Activated CD8-positive, alpha-beta memory T cell treated with anti-CD3 and anti-CD28 coated beads, Interleukin-2, amount 10 ng/mL, durations not matched to agents 7 days and 5 days (primary cell): Measurements from ENCODE around the gene PRKCE. TPM values are rescaled to one million over a fixed set of nuclear protein-coding genes. Genes with fewer than 3 reads are reported as not detected.

Source experiments
- ATAC-seq: fragments of 150-1000 bp; cut with Tn5 transposase; one replicate; pipeline ENCODE4 v1.10.0; 2021; ENCODE audit warnings: moderate library complexity
- CTCF ChIA-PET: fragments of 350-600 bp; sonication (Branson Sonifier 250); formaldehyde crosslinking; loops from one replicate; lab custom pipeline; 2021; ENCODE audit warnings: antibody characterized with exemption; lab: Charles Lee
- DNase-seq: peaks from one replicate; pipeline ENCODE4 v3.0.0-alpha.2; 2020
- H3K27ac Mint-ChIP-seq: one replicate; pipeline ENCODE4 v1.8.0; 2021; ENCODE audit warnings: mild to moderate bottlenecking, mixed read lengths
- H3K27me3 Mint-ChIP-seq: one replicate; pipeline ENCODE4 v1.8.0; 2021; ENCODE audit warnings: mixed read lengths
- H3K36me3 Mint-ChIP-seq: one replicate; pipeline ENCODE4 v1.8.0; 2021; ENCODE audit warnings: mild to moderate bottlenecking, mixed read lengths
- H3K4me1 Mint-ChIP-seq: one replicate; pipeline ENCODE4 v1.8.0; 2021; ENCODE audit warnings: mixed read lengths
- H3K4me3 Mint-ChIP-seq: one replicate; pipeline ENCODE4 v1.8.0; 2021; ENCODE audit warnings: mild to moderate bottlenecking, moderate library complexity, mixed read lengths
- H3K9me3 Mint-ChIP-seq: one replicate; pipeline ENCODE4 v1.8.0; 2022; ENCODE audit warnings: low read depth, mixed read lengths
- total RNA-seq, 2 experiments: library from RNA; stranded (reverse); gene quantifications; one replicate each; pipeline ENCODE4 v1.2.3, GENCODE V29; 2021

The PRKCE gene
- total RNA-seq, 2 experiments from 2014 or later = 16.7 to 39.2 TPM

DNA sequence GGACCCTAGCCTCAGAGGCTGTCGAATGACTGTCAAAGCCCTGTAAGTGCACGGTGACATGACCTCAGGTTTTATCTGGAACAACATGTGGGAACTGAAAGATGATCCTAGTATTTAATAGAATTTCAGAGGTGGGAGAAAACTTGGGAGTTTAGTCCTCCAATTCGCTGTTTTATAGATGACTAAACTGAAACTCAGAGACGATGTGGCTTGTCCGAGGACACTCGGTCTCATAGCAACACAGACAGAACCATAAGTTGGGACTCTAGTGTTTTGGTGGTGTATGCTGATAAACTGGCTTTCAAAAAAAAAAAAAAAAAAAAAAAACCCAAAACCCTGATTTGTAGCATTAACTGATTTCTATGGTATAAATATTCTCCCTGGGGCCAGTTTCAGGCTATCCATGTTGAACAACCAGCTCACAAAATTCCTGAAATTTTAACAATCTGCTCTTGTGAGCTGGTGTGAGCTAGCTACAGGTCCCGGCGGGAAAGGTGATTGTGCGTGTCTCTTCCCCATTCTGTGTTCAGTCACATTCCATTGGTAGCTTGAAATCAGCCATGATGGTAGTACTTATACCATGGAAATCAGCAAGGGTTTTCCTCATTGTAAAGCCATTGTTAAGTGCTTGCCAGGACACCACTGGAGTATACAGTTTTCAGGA lies 450.2 kb downstream of the PRKCE start:
- peaks cover 48% of the 10 kb centered on the region for H3K36me3 Mint-ChIP-seq
- peaks cover 32% of the 10 kb centered on the region for H3K4me1 Mint-ChIP-seq
- no peak overlapping the region for H3K4me3 Mint-ChIP-seq
- CTCF ChIA-PET = no interaction called here
- DNase-seq = no peak
- no peak for ATAC-seq
- H3K27me3 Mint-ChIP-seq = no peaks in the 10 kb centered on the region
- peaks cover 12% of the 10 kb centered on the region for H3K9me3 Mint-ChIP-seq
- H3K27ac Mint-ChIP-seq = no peak overlapping the region

DNA sequence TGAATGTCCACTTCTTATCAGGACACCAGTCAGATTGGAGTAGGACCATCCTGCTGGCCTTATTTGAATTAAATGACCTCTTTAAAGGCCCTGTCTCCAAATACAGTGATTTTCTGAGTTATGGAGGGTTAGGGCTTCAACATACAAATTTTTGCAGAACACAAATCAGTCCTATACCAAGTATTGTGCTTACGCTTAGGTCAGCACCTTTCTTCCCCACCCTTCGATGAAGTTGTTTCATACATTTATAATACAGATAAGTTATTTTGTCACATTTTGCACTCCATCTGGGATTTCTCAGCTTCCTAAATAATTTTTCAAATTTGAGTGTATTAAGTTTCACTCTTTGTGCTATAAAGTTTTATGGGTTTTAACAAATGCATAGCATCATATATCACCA lies 455.2 kb downstream of the PRKCE start:
- DNase-seq (no peak), ATAC-seq (no peak)
- Mint-ChIP-seq H3K36me3 (peaks cover 50% of the 10 kb centered on the region), H3K4me1 (peaks cover 15% of the 10 kb centered on the region), H3K9me3 (peaks cover 12% of the 10 kb centered on the region), H3K27me3 (no peaks in the 10 kb centered on the region), H3K27ac (no peak overlapping the region), H3K4me3 (no peak overlapping the region)
- CTCF ChIA-PET = interaction anchor here (0.8 kb wide), 1 partner anchor 13 kb away, joined by 3 read pairs; no protein-coding TSS in a partner anchor

DNA sequence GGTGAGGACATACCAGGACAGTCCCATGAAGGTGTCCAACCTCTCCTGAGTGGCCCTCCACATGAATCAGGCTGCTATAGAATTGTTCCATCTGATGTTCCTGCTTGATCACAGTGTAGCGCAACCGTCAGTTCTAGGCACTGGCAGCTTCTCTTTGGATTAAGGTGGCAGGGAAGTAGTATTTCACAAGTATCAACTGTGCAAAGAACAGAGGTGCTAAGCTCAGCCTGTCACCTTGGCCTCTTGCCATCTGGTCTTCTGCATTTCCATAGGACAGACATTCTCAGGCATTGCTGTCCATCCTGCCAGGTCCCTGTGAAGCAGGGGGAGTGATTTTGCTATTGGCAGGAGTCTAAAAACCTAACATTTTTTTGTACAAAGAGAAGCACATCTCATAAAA lies 463.5 kb downstream of the PRKCE start:
- H3K4me1 Mint-ChIP-seq = peaks cover under 1% of the 10 kb centered on the region
- no peaks in the 10 kb centered on the region for H3K9me3 Mint-ChIP-seq
- no peak overlapping the region for H3K27ac Mint-ChIP-seq
- DNase-seq (no peak), ATAC-seq (no peak)
- H3K27me3 Mint-ChIP-seq = no peaks in the 10 kb centered on the region
- CTCF ChIA-PET = no interaction called here
- peaks cover 2% of the 10 kb centered on the region for H3K36me3 Mint-ChIP-seq
- no peak overlapping the region for H3K4me3 Mint-ChIP-seq

DNA sequence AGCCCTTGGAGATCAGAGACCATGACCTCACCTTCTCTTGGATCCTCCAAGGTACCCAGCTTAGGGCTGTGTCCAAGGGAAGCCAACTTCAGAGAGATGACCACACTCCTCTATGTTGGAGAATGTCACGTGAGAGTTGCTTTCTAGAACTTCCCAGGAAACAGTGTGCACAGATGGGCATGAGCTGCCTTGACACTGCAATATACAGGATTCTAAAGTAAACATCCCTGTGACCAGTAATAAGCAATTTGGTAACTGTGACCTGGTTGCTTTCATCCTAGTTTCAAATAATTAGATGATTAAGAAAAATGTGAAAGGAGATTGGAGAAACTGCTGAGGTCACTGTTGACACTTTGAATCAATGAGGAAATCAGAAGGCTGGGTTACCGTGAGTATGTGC lies 464.7 kb downstream of the PRKCE start:
- no peak for ATAC-seq
- DNase-seq = no peak
- Mint-ChIP-seq H3K36me3 (peaks cover 1% of the 10 kb centered on the region), H3K27ac (no peak overlapping the region), H3K27me3 (no peaks in the 10 kb centered on the region), H3K4me1 (peaks cover 10% of the 10 kb centered on the region), H3K4me3 (no peak overlapping the region), H3K9me3 (no peaks in the 10 kb centered on the region)
- CTCF ChIA-PET = no interaction called here

DNA sequence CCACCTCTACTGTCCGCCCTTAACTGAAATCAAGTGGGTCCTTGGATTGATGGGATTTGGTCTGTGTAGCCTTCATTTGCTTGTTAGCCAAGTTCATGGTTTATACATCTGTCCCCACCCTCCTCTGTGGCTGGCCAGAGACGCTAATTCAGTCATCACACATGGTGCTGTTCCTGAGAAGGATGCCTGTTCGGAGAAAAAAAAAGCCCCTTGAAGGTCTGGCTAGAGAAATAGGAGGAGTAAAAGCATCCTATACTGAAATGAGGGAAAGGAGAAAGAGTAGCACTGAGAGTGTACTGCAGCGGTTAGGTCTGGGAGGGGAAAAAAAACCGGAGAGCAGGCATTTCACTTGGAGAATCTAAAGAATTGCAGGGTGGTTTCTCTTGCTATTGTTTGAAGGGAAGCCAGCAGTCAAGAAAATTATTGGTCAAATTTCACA lies 465.1 kb downstream of the PRKCE start:
- H3K36me3 Mint-ChIP-seq = no peaks in the 10 kb centered on the region
- H3K27me3 Mint-ChIP-seq = no peaks in the 10 kb centered on the region
- no peak overlapping the region for H3K27ac Mint-ChIP-seq
- CTCF ChIA-PET = no interaction called here
- ATAC-seq (no peak), DNase-seq (no peak)
- peaks cover 10% of the 10 kb centered on the region for H3K4me1 Mint-ChIP-seq
- no peak overlapping the region for H3K4me3 Mint-ChIP-seq
- no peaks in the 10 kb centered on the region for H3K9me3 Mint-ChIP-seq

DNA sequence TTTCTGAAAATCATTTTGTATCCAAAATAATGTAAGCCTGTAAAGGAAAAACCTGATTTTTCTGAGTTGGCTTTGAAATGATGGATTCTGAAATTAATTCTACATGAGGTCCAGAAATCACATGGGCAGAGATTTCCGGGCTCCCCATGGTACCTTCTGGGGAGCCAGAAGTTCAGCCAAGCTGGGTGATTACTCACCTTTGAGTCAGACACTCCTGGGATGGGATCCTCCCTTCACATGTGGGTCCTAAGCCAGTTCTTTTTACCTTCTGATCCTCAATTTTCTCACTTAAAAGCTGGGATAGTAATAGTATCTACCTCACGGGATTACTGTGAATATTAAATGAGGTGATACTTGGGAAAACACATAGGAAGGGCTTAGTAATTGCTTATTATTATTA lies 465.9 kb downstream of the PRKCE start:
- H3K27ac Mint-ChIP-seq = no peak overlapping the region
- ATAC-seq (no peak), DNase-seq (no peak)
- H3K9me3 Mint-ChIP-seq = no peaks in the 10 kb centered on the region
- H3K4me3 Mint-ChIP-seq = no peak overlapping the region
- H3K27me3 Mint-ChIP-seq = no peaks in the 10 kb centered on the region
- CTCF ChIA-PET = no interaction called here
- no peaks in the 10 kb centered on the region for H3K36me3 Mint-ChIP-seq
- H3K4me1 Mint-ChIP-seq = peaks cover 10% of the 10 kb centered on the region

DNA sequence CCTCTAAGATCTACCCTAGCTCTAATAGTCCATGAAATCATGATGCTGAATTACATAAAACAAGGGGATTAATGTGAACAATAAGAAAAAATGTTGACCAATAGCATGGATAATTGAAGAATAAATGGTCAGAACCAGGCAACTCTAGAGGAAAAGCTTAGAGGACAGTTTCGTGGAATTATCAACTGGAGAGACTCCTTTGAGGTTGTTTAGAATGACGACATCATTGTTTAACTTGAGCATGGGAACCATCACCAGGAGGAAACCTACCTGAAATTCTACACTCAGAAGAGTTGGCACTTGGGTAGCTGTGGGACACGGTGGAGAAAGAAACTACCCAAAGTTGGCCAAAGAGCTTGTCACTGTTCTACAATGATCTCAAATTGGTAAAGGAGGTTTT lies 466.5 kb downstream of the PRKCE start:
- CTCF ChIA-PET = no interaction called here
- no peak overlapping the region for H3K4me3 Mint-ChIP-seq
- H3K9me3 Mint-ChIP-seq = no peaks in the 10 kb centered on the region

DNA sequence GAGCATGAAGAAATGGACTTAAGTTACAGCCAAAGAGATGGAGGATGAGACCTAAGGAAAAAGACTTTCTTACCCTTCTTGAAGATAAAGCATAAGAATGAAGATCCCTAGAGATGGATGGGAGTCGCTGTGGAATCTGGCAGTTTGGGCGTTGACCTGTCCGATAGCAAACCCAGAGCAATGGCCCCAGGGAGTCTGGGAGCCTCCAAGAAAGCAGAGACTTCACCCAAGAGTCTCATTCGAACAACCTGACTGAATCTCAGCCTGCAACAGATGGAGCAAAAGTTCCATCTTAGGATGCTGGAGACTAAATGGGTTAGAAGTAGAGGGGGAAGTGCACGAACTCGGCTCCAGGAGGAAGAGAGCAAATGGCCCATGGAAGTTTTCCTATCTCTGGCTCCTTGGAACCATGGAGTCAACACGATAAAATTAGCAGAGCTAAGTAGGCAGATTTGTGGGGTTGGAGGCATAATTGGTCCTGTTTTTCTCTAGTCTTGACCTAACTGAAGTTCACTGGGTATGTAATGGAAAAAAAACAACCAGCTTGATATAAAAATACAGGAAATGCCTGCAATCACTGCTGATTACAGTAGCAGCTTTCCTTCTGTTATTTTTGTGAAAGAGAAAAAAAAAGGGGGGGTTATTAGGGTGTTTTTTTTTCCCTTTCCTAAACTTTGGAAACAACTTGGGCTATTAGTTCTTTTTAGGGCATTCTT lies 467.3 kb downstream of the PRKCE start:
- H3K27me3 Mint-ChIP-seq = no peaks in the 10 kb centered on the region
- H3K4me3 Mint-ChIP-seq = no peak overlapping the region
- DNase-seq (no peak), ATAC-seq (no peak)
- H3K9me3 Mint-ChIP-seq = no peaks in the 10 kb centered on the region
- no peak overlapping the region for H3K27ac Mint-ChIP-seq
- H3K36me3 Mint-ChIP-seq = peaks cover 3% of the 10 kb centered on the region
- CTCF ChIA-PET = interaction anchor here (1.2 kb wide), 1 partner anchor 12 kb away, joined by 3 read pairs; no protein-coding TSS in a partner anchor
- peaks cover 14% of the 10 kb centered on the region for H3K4me1 Mint-ChIP-seq

More for the DNA sequence above, 466.5 kb downstream of the PRKCE start:
- DNase-seq (no peak), ATAC-seq (no peak)
- Mint-ChIP-seq H3K27ac (no peak overlapping the region), H3K4me1 (peaks cover 10% of the 10 kb centered on the region), H3K27me3 (no peaks in the 10 kb centered on the region), H3K36me3 (no peaks in the 10 kb centered on the region)

DNA sequence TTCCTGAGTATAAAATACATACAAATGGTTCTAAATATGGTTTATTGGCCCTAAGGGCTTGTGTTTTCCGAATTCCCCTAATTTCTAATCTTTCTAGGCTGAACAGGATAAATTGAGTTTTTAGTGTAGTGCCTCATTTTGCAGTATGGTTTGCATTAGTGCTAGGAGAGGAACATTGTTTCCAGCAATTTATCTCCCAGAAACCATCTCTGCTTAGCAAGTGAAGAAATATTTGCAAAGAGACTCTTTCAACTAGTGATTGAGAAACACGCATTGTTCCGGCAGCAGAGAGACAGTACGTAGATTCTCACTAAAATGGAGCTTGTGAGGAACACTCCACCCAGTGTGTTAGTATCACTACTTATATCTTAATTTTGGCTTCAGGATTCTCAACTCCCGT lies 468.0 kb downstream of the PRKCE start:
- DNase-seq = no peak
- Mint-ChIP-seq H3K36me3 (peaks cover 3% of the 10 kb centered on the region), H3K9me3 (no peaks in the 10 kb centered on the region), H3K27me3 (no peaks in the 10 kb centered on the region), H3K27ac (no peak overlapping the region), H3K4me3 (no peak overlapping the region), H3K4me1 (peaks cover 14% of the 10 kb centered on the region)
- no peak for ATAC-seq
- CTCF ChIA-PET = interaction anchor here (1.2 kb wide), 1 partner anchor 12 kb away, joined by 3 read pairs; no protein-coding TSS in a partner anchor

DNA sequence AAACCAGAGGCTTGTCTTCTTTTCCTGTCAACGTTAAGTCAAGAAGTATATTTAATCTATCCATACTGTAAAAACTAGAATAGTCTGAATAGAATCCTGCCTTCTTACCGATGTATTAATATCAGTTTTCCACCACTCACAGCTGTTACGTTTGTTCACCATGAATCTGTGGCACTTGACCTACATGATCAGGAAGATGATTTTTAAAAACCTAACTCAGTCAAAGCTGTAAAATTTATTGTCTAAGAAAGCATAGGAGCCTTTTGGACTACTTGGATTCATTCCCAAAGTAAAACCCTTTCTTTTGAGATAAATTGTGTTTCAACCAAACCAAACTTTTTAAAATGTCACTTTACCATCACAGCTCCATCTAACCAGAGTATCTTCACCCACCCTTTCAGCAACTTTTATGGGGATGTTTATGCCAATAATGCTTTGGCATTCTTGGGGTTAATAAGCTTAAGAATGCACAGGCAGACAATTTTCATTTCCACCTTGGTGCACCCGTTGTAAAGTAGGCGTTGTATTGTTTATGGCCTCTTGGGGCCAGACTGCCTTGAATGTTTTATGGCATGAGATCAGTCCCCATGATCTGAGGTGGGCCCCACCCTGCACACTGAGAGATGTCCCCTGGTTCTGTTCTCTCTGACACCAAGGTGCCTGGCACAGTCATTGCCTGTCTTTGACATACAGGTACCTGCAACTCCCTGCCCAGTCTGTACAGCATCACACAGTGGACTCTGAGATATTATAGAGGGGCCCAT lies 469.5 kb downstream of the PRKCE start:
- DNase-seq (no peak), ATAC-seq (no peak)
- Mint-ChIP-seq H3K27ac (no peak overlapping the region), H3K4me3 (no peak overlapping the region), H3K4me1 (peaks cover 14% of the 10 kb centered on the region), H3K27me3 (no peaks in the 10 kb centered on the region), H3K9me3 (no peaks in the 10 kb centered on the region), H3K36me3 (peaks cover 6% of the 10 kb centered on the region)
- CTCF ChIA-PET = interaction anchor here (1.3 kb wide), 1 partner anchor 40 kb away, joined by 4 read pairs; no protein-coding TSS in a partner anchor

DNA sequence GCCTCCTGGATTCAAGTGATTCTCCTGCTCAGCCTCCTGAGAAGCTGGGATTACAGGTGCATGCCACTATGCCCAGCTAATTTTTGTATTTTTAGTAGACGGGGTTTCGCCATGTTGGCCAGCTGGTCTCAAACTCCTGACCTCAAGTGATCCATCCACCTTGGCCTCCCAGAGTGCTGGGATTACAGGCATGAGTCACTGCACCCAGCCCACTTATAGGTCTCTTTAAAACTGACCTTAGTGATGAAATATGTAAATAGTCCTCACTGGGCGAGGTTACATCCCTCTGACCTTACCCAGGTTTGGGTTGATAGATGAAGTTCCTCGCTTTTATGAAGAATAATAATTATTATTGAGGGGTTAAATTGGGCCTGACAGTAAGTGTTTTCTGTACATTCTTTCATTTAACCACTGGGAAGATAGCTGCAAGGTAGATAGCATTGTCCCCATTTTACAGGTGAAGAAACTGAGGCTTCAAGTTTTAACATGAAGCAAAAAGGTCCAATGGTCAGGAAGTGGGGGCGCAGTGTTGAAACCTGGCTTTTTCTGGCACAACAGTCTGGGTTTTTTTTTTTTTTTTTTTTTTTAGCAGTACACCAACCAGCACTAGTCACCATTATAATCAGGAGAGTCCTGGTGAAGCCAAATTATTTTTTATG lies 471.0 kb downstream of the PRKCE start:
- no peaks in the 10 kb centered on the region for H3K27me3 Mint-ChIP-seq
- H3K27ac Mint-ChIP-seq = no peak overlapping the region
- no peak overlapping the region for H3K4me3 Mint-ChIP-seq
- ATAC-seq = no peak
- no peak for DNase-seq
- CTCF ChIA-PET = interaction anchor here (0.9 to 1.3 kb wide), 3 partner anchors 15 to 241 kb away, joined by 3 read pairs; no protein-coding TSS in a partner anchor
- peaks cover 6% of the 10 kb centered on the region for H3K36me3 Mint-ChIP-seq
- peaks cover 14% of the 10 kb centered on the region for H3K4me1 Mint-ChIP-seq
- no peaks in the 10 kb centered on the region for H3K9me3 Mint-ChIP-seq

DNA sequence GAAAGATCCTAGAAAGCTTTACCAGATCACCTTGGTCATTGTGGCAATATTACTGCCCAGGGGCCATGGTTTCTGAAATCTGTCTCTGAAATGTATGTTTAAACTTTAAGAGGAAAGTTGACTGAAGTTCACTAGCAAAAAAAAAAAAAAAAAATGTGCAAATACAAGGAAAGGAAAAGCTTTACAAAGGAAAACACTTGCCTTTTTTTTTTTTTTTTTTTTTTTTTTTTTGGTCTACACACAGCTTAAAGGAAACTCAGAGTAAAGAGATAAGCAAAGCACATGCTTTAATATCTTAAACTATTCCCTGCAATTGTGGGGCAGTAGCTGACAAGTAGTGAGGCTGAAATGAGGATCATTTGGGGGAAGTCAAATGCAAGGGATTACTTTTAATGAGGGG lies 471.5 kb downstream of the PRKCE start:
- H3K9me3 Mint-ChIP-seq = no peaks in the 10 kb centered on the region
- no peaks in the 10 kb centered on the region for H3K27me3 Mint-ChIP-seq
- peaks cover 14% of the 10 kb centered on the region for H3K4me1 Mint-ChIP-seq

DNA sequence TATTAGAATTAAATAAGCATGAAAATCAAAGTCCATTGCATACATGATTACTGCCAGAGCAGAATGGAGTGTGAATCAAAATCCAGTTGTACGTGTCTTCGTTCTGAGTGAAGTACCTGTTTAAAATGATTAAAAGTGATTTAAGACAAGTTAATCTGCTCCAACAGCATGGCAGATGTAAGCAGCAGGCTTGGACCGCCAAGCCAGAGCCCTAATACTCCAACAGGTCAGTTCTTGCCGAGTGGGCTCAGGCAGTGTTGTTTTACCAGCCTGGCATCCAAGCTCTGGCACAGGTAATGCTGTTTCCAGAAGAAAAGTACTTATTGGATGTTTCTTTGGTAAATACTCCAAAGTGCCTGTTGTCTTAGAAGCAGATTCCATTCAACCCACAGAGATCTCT lies 474.3 kb downstream of the PRKCE start:
- H3K36me3 Mint-ChIP-seq = peaks cover 6% of the 10 kb centered on the region

More for the DNA sequence above, 471.5 kb downstream of the PRKCE start:
- Mint-ChIP-seq H3K4me3 (no peak overlapping the region), H3K36me3 (peaks cover 6% of the 10 kb centered on the region), H3K27ac (no peak overlapping the region)
- DNase-seq (no peak), ATAC-seq (no peak)
- CTCF ChIA-PET = interaction anchor here (0.6 to 1.3 kb wide), 6 partner anchors 11 to 240 kb away, joined by 3 read pairs; no protein-coding TSS in a partner anchor

More for the DNA sequence above, 474.3 kb downstream of the PRKCE start:
- CTCF ChIA-PET = no interaction called here
- peaks cover 6% of the 10 kb centered on the region for H3K4me1 Mint-ChIP-seq
- DNase-seq = no peak
- no peaks in the 10 kb centered on the region for H3K9me3 Mint-ChIP-seq
- no peak overlapping the region for H3K4me3 Mint-ChIP-seq
- H3K27me3 Mint-ChIP-seq = no peaks in the 10 kb centered on the region
- H3K27ac Mint-ChIP-seq = no peak overlapping the region
- no peak for ATAC-seq
